ENCODE results near the gene SNRNP48.

Gene SNRNP48

GRCh38 chr6:7559651-7560385, 30.2 kb upstream of the SNRNP48 start:
- no peak for DNase-seq (ENCODE audit: low read depth)

DNA sequence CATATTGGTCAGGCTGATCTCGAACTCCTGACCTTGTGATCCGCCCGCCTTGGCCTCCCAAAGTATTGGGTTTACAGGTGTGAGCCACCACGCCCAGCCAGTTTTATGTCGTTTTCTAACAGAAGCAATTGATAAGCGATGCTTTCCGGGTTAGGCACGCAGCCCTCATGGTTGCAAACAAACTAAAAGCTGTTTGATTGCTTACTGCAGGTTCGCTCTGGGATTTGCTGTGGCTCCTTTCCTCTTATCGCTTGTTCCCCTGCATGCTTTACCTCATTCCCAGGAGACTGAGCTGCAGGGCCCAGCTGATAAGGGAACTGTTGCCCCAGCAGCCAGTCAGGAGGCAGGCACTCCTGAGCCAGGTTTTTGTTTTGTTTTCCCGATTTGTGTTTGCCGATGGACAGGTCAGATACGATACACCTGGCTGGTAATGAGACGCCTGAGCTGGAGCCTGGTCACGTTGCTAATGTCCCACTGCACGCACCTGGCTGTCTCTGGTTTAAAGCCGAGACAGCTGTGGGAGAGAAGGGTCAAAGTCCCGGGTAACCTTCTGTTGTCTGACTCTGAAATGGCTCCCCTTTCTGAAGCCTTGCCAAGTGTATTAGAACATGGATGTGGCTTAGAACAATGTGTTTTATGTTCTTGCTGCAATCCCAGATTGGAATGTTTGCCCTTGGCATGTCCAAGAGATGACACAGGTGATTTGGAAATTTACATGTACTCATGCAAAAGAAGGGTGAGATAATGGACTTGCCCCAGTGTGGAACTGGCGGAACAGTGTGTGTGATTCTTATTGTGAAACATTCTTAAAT, 28.6 kb upstream of the SNRNP48 start:
- DNase-seq (ENCODE audit: low read depth), result no peak

DNA sequence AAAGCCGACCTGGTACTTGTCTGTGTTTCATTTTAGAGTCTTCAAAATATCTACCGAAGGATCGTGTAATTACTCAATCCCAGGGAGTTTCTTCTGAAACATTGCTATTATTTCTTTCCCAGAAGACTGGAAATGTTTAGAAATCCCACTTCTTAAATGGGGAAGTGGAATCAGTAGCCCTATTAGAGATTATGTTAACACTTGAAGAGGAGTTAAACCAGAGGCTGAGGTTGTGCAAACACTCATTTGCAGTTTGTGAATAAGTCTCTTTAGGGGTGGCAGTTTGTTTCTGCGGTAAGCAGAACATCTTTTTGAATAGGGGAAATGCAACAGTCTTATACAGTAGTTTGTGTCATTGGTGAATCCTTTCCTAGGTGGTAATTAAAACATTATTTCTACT, 27.2 kb upstream of the SNRNP48 start:
- no peak for DNase-seq (ENCODE audit: low read depth)

DNA sequence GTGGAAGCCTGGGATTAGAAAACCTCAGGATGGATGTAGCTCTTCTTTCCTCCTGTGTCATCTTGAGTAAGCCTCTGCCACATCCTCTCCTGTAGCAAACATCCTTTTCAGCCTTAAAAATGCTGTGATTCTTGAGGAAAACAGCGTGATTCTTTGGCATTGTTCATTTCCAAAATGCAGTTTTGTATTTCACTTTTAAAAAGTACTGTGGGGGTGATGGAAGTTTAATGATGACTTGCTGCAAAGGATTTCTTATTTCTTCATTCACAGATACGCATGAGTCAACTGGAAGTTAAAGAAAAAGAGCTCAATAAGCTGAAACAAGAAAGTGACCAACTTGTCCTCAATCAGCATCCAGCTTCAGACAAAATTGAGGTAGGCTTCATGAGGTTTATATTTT, 23.9 kb upstream of the SNRNP48 start:
- no peak for DNase-seq (ENCODE audit: low read depth)

DNA sequence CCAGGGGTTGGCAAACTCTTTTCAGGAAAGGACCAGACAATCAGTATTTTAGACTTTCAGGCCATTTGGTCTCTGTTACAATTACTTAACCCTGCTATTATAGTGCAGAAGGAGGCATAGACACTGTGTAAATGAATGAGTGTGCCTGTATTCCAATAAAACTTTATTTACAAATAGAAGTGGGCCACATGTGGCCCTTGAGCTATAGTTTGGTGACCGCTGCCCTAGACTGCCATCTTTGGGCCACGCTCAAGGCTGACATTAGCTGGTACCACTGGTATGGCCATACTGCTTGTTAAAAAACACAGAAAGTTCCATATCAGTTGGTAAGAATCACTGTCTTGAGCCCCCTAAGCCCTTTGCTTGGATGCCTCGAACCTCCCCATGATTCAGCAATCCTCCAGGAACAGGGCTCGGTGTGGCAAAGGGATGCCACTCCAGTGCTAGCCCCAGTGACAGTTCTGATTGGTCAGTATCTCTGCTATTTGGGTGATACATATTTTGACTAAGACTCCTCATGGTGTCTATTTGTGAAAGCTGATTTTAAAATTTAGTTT, 23.3 kb upstream of the SNRNP48 start:
- DNase-seq (ENCODE audit: low read depth), result no peak

DNA sequence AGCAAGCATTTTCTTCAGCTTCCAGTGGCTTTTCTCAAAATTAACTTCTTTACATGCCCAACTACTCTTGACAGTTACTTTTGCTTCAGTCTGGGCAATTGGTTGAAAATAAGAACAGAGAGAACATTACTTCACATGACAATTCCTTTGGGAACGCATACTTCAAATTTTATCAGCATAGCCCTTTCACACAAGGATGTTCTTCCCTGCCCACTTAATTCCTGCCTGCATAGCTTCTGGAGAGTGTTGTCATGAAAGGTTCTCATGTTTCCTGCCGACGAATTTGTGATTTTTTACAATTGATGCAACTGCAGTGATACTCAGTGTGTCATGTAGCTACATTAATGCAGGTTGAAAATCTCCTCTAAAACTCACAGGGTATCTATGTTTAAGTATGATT, 22.0 kb upstream of the SNRNP48 start:
- no peak for DNase-seq (ENCODE audit: low read depth)

DNA sequence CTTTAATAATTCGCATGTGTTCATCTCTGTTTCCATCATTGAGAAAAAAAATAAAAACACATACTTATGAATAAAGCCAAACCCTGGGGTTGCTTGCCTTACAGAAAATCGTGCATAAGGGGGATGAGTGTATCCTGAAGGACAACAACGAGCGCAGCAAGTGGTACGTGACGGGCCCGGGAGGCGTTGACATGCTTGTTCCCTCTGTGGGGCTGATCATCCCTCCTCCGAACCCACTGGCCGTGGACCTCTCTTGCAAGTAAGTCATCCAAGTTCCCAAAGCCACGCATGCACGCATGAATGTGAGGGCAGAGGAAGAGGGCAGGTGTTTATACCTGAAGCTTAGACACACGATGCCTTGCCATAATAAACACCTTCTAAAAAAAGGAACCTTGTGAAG, 20.9 kb upstream of the SNRNP48 start:
- DNase-seq (ENCODE audit: low read depth), result no peak

- DNase-seq (ENCODE audit: low read depth), result no peak
Observed at GRCh38 chr6:7572213-7572943, 17.6 kb upstream of the SNRNP48 start.

DNA sequence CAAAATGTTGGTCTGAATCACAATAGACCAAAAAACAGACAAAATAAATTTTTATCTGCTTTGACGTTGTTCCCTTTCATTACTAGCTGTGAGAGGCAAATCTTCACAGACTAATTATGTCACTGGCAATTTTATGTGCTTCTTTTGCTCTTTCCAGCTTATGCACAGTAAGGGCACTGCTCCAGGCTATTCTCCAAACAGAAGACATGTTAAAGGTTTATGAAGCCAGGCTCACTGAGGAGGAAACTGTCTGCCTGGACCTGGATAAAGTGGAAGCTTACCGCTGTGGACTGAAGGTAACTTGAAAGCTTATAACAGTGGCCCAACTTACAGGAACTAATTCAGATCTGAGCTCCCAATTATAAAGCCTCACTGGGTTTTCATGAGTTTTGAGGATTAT, 15.5 kb upstream of the SNRNP48 start:
- no peak for DNase-seq (ENCODE audit: low read depth)

DNA sequence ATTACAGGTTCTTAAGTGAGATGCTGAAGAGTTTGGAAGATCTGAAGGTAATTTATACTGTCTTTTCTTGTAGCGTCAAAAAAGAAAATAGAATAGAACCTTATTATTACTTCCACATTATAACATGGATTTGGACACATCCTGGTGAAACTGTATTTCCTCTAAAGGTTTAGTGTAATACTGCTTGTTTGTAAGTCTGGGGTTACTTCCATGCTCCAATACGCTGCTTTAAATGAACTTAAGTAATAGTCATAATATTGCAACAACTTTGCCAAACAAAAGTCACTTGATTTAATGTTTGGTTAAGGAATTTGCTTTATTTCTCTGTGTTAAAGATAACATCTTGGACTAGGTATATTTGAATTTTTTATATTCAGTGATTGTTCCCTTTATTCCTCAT, 11.5 kb upstream of the SNRNP48 start:
- no peak for DNase-seq (ENCODE audit: low read depth)

GRCh38 chr6:7578931-7579330, 11.1 kb upstream of the SNRNP48 start:
- no peak for DNase-seq (ENCODE audit: low read depth)

DNA sequence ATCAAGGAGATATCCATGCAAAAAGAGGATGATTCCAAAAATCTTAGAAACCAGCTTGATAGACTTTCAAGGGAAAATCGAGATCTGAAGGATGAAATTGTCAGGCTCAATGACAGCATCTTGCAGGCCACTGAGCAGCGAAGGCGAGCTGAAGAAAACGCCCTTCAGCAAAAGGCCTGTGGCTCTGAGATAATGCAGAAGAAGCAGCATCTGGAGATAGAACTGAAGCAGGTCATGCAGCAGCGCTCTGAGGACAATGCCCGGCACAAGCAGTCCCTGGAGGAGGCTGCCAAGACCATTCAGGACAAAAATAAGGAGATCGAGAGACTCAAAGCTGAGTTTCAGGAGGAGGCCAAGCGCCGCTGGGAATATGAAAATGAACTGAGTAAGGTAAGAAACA, 10.1 kb upstream of the SNRNP48 start:
- DNase-seq (ENCODE audit: low read depth), result no peak

GRCh38 chr6:7580537-7580926, 9.5 kb upstream of the SNRNP48 start:
- DNase-seq (ENCODE audit: low read depth), result no peak

GRCh38 chr6:7580927-7581618, 8.9 kb upstream of the SNRNP48 start:
- no peak for DNase-seq (ENCODE audit: low read depth)

DNA sequence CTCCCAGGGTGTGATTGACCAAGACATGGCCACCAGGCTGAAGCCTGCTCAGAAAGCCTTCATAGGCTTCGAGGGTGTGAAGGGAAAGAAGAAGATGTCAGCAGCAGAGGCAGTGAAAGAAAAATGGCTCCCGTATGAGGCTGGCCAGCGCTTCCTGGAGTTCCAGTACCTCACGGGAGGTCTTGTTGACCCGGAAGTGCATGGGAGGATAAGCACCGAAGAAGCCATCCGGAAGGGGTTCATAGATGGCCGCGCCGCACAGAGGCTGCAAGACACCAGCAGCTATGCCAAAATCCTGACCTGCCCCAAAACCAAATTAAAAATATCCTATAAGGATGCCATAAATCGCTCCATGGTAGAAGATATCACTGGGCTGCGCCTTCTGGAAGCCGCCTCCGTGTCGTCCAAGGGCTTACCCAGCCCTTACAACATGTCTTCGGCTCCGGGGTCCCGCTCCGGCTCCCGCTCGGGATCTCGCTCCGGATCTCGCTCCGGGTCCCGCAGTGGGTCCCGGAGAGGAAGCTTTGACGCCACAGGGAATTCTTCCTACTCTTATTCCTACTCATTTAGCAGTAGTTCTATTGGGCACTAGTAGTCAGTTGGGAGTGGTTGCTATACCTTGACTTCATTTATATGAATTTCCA, 4.6 kb upstream of the SNRNP48 start:
- no peak for DNase-seq (ENCODE audit: low read depth)

GRCh38 chr6:7587631-7588100, 2.3 kb upstream of the SNRNP48 start:
- DNase-seq (ENCODE audit: low read depth), result no peak

DNA sequence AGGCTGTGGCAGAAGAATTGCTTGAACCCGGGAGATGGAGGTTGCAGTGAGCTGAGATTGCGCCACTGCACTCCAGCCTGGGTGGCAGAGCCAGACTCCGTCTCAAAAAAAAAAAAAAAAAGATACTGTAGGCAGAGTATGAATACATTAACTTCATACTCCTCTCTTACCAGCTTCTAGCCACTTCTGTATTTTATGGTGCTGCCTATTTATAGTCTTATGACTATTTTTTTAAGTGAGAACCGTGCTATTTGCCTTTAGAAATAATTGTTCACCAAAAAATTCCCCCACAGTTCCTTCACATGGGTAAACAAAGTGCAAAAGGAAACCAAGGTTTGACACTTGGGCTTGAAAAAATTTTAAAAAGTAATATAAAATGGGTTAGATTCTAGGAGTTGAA, 1.5 kb upstream of the SNRNP48 start:
- no peak for DNase-seq (ENCODE audit: low read depth)

- no peak for DNase-seq (ENCODE audit: low read depth)
Observed at GRCh38 chr6:7589221-7589620, 777 bp upstream of the SNRNP48 start.

GRCh38 chr6:7590918-7591302, 912 bp downstream of the SNRNP48 start:
- DNase-seq (ENCODE audit: low read depth), result no peak

DNA sequence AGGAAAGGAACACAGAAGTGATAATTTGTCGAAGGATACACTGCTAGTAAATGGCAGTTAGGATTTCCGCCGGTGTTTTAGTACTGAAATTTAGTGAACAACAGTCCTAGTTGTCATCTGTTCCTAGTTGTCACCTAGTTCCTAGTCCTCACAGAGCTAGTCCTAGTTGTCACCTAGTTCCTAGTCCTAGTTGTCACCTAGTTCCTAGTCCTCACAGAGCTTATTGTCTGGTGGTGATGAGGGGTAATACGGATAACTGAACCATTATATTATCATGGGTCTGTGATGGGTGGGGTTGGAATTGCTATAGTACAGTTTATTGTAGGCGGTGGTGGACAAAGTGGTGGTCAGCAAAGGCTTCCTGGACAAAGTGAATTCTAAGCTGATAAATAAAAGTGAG, 1.8 kb downstream of the SNRNP48 start:
- no peak for DNase-seq (ENCODE audit: low read depth)

GRCh38 chr6:7593229-7593628, 3.2 kb downstream of the SNRNP48 start:
- no peak for DNase-seq (ENCODE audit: low read depth)

Measured in CMK (cell line).